GM23248 (cell line): ENCODE results near the gene MLLT11. TPM values are rescaled to one million over a fixed set of nuclear protein-coding genes. Genes with fewer than 3 reads are reported as not detected.

Experiments used
- DNase-seq: peaks from one replicate; pipeline ENCODE4 v3.0.0-alpha.2; 2015
- H2AFZ ChIP-seq: fragments of 200-600 bp; sonication (generic); 2 replicates; pipeline ENCODE4 v1.6.1; 2016; ENCODE audit warnings: antibody characterized with exemption
- H3F3A ChIP-seq: fragments of 200-600 bp; sonication (generic); 2 replicates; pipeline ENCODE4 v1.6.1; 2016; ENCODE audit warnings: mild to moderate bottlenecking, antibody characterized with exemption, mixed run types; ENCODE audit not compliant: insufficient read depth
- H3K27ac ChIP-seq: fragments of 200-600 bp; sonication (generic); 2 replicates; pipeline ENCODE4 v1.5.1; 2016; ENCODE audit warnings: mild to moderate bottlenecking
- H3K27me3 ChIP-seq: fragments of 200-600 bp; sonication (generic); replicated peaks from 2 replicates; pipeline ENCODE4 v1.6.1; 2016; ENCODE audit warnings: mild to moderate bottlenecking; ENCODE audit not compliant: insufficient read depth
- H3K36me3 ChIP-seq: fragments of 200-600 bp; sonication (generic); 2 replicates; pipeline ENCODE4 v1.6.1; 2016; ENCODE audit warnings: low read depth, mild to moderate bottlenecking
- H3K4me1 ChIP-seq: fragments of 200-600 bp; sonication (generic); 2 replicates; pipeline ENCODE4 v1.6.1; 2016; ENCODE audit warnings: mild to moderate bottlenecking; ENCODE audit not compliant: insufficient read depth
- H3K4me2 ChIP-seq: fragments of 200-600 bp; sonication (generic); one replicate; pipeline ENCODE4 v1.6.1; 2016; ENCODE audit warnings: mild to moderate bottlenecking; ENCODE audit not compliant: unreplicated experiment
- H3K4me3 ChIP-seq: fragments of 200-600 bp; sonication (generic); 2 replicates; pipeline ENCODE4 v1.5.1; 2016; ENCODE audit warnings: mild to moderate bottlenecking
- H3K79me2 ChIP-seq: fragments of 200-600 bp; sonication (generic); 2 replicates; pipeline ENCODE4 v1.6.1; 2016; ENCODE audit warnings: mild to moderate bottlenecking; ENCODE audit not compliant: insufficient read depth
- H3K9ac ChIP-seq: fragments of 200-600 bp; sonication (generic); 2 replicates; pipeline ENCODE4 v1.6.1; 2016; ENCODE audit warnings: mild to moderate bottlenecking
- H3K9me2 ChIP-seq: fragments of 200-600 bp; sonication (generic); 2 replicates; pipeline ENCODE4 v1.6.1; 2016; ENCODE audit warnings: mixed run types, mild to moderate bottlenecking, moderate library complexity; ENCODE audit not compliant: insufficient read depth
- H3K9me3 ChIP-seq: fragments of 200-600 bp; sonication (generic); one replicate; pipeline ENCODE4 v1.6.1; 2017; ENCODE audit warnings: low read depth
- H4K20me1 ChIP-seq: fragments of 200-600 bp; sonication (generic); 2 replicates; pipeline ENCODE4 v1.6.0; 2016; ENCODE audit not compliant: insufficient read depth
- EZH2 ChIP-seq: fragments of 200-600 bp; sonication (generic); IDR thresholded peaks from 2 replicates; pipeline ENCODE4 v1.6.1; 2018; ENCODE audit warnings: antibody characterized with exemption, mild to moderate bottlenecking; ENCODE audit not compliant: insufficient read depth, poor library complexity, severe bottlenecking
- EZH2phosphoT487 ChIP-seq: fragments of 200-600 bp; sonication (generic); IDR thresholded peaks from 2 replicates; pipeline ENCODE4 v1.6.1; 2018; ENCODE audit warnings: antibody characterized with exemption, moderate library complexity, mild to moderate bottlenecking, low read depth; ENCODE audit not compliant: insufficient read depth
- WGBS, 2 experiments: methylation state at CpG; one replicate each; pipeline ENCODE4 v1.1.6; 2015 to 2017; ENCODE audit warnings: low lambda C conversion rate in 2 of 2, low coverage in 1 of 2; ENCODE audit errors: missing lambda C conversion rate in 2 of 2; 5-methylcytosine and 5-hydroxymethylcytosine counted together
- in situ Hi-C: fragments of 300-500 bp; cut with MboI; formaldehyde crosslinking; loops from 2 replicates; pipeline ENCODE4 v1.15.0; 2020
- polyA plus RNA-seq: library from polyadenylated mRNA; unstranded; fragments of >200 nt; fragmentation: Nextera tagmentation; extraction: Ambion mirVana; gene quantifications from 2 replicates; pipeline ENCODE4 v1.2.1, GENCODE V29; 2016
- total RNA-seq: library from RNA; depleted of rRNA; stranded (reverse); fragments of >200 nt; shearing (Covaris generic); gene quantifications from 2 replicates; pipeline ENCODE4 v1.2.3, GENCODE V29; 2014

Gene MLLT11
- total and polyA plus RNA-seq, 2 experiments from 2014 or later = 3.7 to 7.7 TPM

- TF ChIP-seq EZH2 (no peak), EZH2phosphoT487 (no peak)
- no peak overlapping the region for H3K9ac ChIP-seq
- peaks cover 6% of the 10 kb centered on the region; the same call in 1 of the 2 replicates for H3K36me3 ChIP-seq
- 45 to 46% methylated on average over 6 of the region's 6 CpGs for WGBS, 2 experiments
- no peaks in the 10 kb centered on the region for H3K27me3 ChIP-seq
- H3F3A ChIP-seq = no peaks in the 10 kb centered on the region
- H3K4me2 ChIP-seq = no peak overlapping the region
- DNase-seq = peak; percentile 76
- H2AFZ ChIP-seq = no peak overlapping the region
- no peak overlapping the region for H3K27ac ChIP-seq
- H4K20me1 ChIP-seq = no peaks in the 10 kb centered on the region
- H3K4me3 ChIP-seq = no peak overlapping the region
- no peaks in the 10 kb centered on the region for H3K9me3 ChIP-seq
- H3K4me1 ChIP-seq = no peaks in the 10 kb centered on the region
- in situ Hi-C loops = no loop called here
- H3K79me2 ChIP-seq = no peaks in the 10 kb centered on the region
- no peaks in the 10 kb centered on the region for H3K9me2 ChIP-seq
Measured at GRCh38 chr1:151024540-151025146, 35.6 kb upstream of the MLLT11 start.

DNA sequence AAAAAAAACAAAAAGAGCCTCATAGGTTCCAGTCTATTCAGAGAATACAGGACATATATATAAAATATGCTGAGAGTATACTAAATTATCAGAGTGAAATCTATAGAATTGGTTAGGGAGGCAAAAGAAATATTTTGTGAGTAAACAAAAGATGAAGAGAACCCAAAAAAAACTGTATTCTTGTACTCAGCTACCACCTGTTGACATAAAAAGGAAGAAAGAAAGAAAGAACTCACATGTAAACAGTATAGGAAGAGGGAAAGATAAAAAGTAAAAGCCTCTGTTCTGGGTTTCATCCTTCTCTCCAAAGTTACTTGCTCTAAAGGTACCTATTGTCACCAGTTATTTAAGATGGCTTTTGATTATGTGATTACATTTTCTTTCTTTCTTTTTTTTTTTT is 33.7 kb upstream of the MLLT11 start:
- Histone ChIP-seq H3F3A (no peaks in the 10 kb centered on the region), H3K9me2 (no peaks in the 10 kb centered on the region), H4K20me1 (no peaks in the 10 kb centered on the region), H3K27me3 (no peaks in the 10 kb centered on the region), H3K27ac (no peak overlapping the region), H3K79me2 (no peaks in the 10 kb centered on the region), H3K36me3 (peaks cover 6% of the 10 kb centered on the region; the same call in 1 of the 2 replicates), H3K9ac (no peak overlapping the region), H2AFZ (no peak overlapping the region), H3K9me3 (no peaks in the 10 kb centered on the region), H3K4me2 (no peak overlapping the region), H3K4me1 (no peaks in the 10 kb centered on the region), H3K4me3 (no peak overlapping the region)
- no peak for TF ChIP-seq EZH2
- no peak for TF ChIP-seq EZH2phosphoT487
- in situ Hi-C loops = no loop called here
- DNase-seq = no peak

DNA sequence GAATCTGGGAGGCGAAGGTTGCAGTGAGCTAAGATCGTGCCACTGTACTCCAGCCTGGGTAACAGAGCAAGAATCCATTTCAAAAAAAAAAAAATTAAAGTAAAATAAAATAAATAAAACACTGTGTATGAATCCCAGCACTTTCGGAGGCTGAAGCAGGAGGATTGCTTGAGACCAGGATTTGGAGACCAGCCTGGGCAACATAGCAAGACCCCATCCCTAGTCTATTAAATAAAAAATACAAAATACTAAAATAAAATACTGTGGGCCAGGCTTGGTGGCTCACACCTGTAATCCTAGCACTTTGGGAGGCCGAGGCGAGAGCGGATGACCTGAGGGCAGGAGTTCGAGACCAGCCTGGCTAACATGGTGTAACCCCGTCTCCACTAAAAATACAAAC is 28.0 kb upstream of the MLLT11 start:
- Histone ChIP-seq H3K27me3 (no peaks in the 10 kb centered on the region), H3K4me3 (no peak overlapping the region), H3K9ac (no peak overlapping the region), H3K4me1 (no peaks in the 10 kb centered on the region), H3K79me2 (no peaks in the 10 kb centered on the region), H3K27ac (no peak overlapping the region), H3F3A (no peaks in the 10 kb centered on the region), H2AFZ (no peak overlapping the region), H3K36me3 (peaks cover 10% of the 10 kb centered on the region; the same call in 1 of the 2 replicates), H4K20me1 (no peaks in the 10 kb centered on the region), H3K4me2 (no peak overlapping the region), H3K9me2 (no peaks in the 10 kb centered on the region), H3K9me3 (no peaks in the 10 kb centered on the region)
- in situ Hi-C loops = no loop called here
- no peak for DNase-seq
- WGBS, 2 experiments = 99 to 100% methylated on average over 8 of the region's 8 CpGs
- TF ChIP-seq EZH2 (no peak), EZH2phosphoT487 (no peak)

DNA sequence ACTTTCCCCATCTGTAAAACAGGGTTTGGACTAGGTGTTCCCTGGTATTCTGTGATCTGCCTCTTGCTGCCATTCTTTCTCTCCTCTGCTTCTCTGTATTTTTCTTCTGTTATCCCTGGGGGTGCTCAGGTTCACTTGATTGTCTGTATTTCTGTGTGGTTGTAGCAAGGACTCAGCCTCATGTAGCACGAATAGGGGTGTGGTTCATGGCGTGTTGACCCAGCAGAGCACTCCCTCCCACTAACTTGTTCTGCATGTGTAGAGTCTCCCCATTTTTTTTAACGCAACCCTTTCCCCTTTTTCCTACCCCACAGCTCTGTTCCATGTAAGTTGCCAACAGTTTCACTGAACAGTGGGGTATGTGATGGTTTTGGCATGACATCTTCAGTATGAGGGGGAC is 25.0 kb upstream of the MLLT11 start:
- H3K27me3 ChIP-seq = no peaks in the 10 kb centered on the region
- H3K4me3 ChIP-seq = no peak overlapping the region
- H4K20me1 ChIP-seq = no peaks in the 10 kb centered on the region
- TF ChIP-seq EZH2phosphoT487 (no peak), EZH2 (no peak)
- no peak for DNase-seq
- no peaks in the 10 kb centered on the region for H3K9me2 ChIP-seq
- no peaks in the 10 kb centered on the region for H3K79me2 ChIP-seq
- no peak overlapping the region for H3K27ac ChIP-seq
- no peaks in the 10 kb centered on the region for H3F3A ChIP-seq
- H3K4me2 ChIP-seq = no peak overlapping the region
- no peaks in the 10 kb centered on the region for H3K4me1 ChIP-seq
- H3K9ac ChIP-seq = no peak overlapping the region
- in situ Hi-C loops = no loop called here
- peaks cover 6% of the 10 kb centered on the region; the same call in 1 of the 2 replicates for H3K36me3 ChIP-seq
- H2AFZ ChIP-seq = no peak overlapping the region
- 97 to 100% methylated on average over 3 of the region's 3 CpGs for WGBS, 2 experiments
- no peaks in the 10 kb centered on the region for H3K9me3 ChIP-seq

- no peak within 1 kb of the TSS for H3K9ac ChIP-seq
- DNase-seq = no peak
- H4K20me1 ChIP-seq = no peaks in the 10 kb centered on the region
- H3F3A ChIP-seq = no peaks in the 10 kb centered on the region
- H3K9me3 ChIP-seq = no peaks in the 10 kb centered on the region
- no peak for TF ChIP-seq EZH2phosphoT487
- no peak for TF ChIP-seq EZH2
- WGBS, 2 experiments = 48 to 51% methylated on average over 2 of the region's 2 CpGs
- H3K79me2 ChIP-seq = no peaks in the 10 kb centered on the region
- H3K4me3 ChIP-seq = no peak within 1 kb of the TSS
- no peak within 1 kb of the TSS for H3K27ac ChIP-seq
- no peaks in the 10 kb centered on the region for H3K9me2 ChIP-seq
- no peaks in the 10 kb centered on the region for H3K27me3 ChIP-seq
- peaks cover 6% of the 10 kb centered on the region; the same call in 1 of the 2 replicates for H3K36me3 ChIP-seq
- in situ Hi-C loops = no loop called here
- H3K4me1 ChIP-seq = no peaks in the 10 kb centered on the region
- H3K4me2 ChIP-seq = no peak within 1 kb of the TSS
- H2AFZ ChIP-seq = no peak within 1 kb of the TSS
Measured at GRCh38 chr1:151036356-151036755, 23.8 kb upstream of the MLLT11 start, which contains the start of gene BNIPL. BNIPL (plus strand) TSS chr1:151036586; CDS start chr1:151036726, 140 bp downstream.
